Measurements from ENCODE around the gene SCN5A.

SCN5A gene

DNA sequence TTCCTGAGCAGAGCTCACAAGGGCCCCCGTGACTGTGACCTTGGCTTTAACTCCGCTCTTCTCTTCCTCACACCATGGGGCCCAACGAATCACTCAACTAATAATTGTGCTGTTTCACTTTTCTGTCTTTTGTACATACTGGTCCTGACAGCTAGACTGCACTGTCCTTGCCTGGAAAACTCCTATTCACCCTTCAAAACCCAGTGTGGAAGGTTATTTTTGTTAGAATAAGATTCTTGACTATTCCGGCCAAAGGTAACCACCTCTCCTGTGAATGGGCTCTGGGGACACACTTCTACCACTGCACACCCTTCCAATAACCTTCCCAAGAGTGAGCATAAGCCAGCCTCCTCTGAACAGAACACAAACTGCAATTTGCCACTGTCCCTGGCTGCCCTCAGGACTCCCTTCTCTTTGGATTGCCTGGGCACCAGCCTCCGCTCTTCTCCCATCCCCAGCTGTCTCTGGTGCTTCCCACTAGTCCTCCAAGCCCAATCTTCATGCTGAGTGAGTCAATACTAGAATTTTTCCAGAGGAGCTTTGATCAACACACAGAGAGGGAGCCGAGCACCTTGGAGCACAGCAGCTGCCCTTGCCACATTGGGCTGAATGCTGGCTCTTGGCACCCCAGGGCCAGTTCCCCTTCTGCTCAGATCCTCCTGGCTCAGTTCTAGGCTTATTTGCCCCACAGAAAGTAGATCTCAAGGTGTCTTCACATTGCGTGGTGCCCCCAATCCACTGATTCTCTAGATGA, 2.1 kb downstream of the SCN5A start:
- no peak for DNase-seq (ENCODE audit: low read depth)

DNA sequence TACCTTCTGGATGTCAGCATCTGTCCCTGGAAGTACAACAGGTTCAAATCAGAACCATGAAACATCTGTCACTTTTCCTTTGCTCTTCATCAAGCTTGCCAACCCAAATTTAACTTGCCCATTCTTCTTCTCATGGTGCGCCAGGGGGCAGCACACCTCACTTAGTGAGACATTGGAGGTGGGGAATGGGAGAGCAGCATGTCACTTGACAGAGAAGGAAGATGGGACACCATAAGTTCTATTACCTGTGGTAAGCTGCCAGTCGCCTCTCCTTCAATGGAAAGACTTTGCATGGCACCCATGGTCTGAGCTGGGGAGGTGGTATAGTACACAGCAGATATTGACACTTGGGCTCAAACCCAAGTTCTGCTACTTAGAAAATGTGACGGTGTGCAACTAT, 2.9 kb downstream of the SCN5A start:
- DNase-seq (ENCODE audit: low read depth), result no peak

DNA sequence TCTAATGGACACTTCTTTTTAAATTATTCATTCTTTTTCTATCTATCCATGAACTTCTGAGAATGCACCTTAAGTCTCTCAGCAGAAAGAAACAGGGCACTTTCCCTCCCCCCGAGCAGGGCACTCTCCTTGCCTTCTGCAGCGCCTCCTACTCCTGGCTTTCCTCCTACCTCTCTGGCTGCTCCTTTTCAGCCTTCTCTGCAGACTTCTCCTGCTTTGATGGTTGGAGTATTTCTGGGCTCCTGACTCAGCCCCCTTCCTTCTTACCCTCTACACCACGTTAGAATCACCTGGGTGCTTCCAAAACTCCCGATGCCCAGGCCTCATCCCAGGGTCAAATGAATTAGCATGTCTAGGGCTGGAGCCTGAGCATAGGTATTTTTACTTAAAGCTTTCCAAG, 3.4 kb downstream of the SCN5A start:
- no peak for DNase-seq (ENCODE audit: low read depth)

- no peak for DNase-seq (ENCODE audit: low read depth)
Observed at GRCh38 chr3:38645601-38646000, 3.9 kb downstream of the SCN5A start.

GRCh38 chr3:38645076-38645475, 4.4 kb downstream of the SCN5A start:
- DNase-seq (ENCODE audit: low read depth), result no peak

GRCh38 chr3:38644662-38645053, 4.8 kb downstream of the SCN5A start:
- no peak for DNase-seq (ENCODE audit: low read depth)

DNA sequence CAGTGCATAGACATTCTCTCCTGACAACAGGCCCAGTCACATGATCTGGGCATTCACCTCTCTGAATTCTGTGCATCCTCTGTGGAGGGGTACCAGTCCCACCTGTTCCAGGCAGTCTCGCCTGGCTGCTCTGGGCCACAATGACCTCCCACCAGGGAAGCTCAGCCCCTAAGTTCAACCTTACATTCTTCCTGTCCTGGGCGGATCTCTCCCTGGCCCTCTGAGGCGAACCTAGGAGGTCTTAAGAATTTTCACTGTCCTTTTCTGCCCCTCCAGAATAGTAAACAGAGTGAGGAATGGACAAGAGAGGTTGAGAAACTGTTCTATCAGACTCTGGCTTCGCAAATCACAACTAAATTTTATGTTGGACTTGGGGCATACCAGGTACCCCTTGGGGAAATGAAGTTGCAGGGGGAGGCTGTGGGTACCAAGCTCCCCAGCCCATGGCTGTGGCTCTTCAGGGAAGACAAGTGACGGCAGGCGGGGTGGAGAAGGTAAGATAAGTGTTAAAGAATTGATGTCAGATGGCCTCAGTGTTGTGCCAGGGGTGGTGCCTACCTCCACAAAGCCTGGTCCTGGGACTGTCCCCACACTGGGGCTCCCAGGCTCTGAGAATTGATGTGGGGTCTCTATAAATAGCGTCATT, 5.3 kb downstream of the SCN5A start:
- DNase-seq (ENCODE audit: low read depth), result no peak

- DNase-seq (ENCODE audit: low read depth), result no peak
Observed at GRCh38 chr3:38643592-38643991, 5.9 kb downstream of the SCN5A start.

GRCh38 chr3:38643090-38643489, 6.4 kb downstream of the SCN5A start:
- no peak for DNase-seq (ENCODE audit: low read depth)

DNA sequence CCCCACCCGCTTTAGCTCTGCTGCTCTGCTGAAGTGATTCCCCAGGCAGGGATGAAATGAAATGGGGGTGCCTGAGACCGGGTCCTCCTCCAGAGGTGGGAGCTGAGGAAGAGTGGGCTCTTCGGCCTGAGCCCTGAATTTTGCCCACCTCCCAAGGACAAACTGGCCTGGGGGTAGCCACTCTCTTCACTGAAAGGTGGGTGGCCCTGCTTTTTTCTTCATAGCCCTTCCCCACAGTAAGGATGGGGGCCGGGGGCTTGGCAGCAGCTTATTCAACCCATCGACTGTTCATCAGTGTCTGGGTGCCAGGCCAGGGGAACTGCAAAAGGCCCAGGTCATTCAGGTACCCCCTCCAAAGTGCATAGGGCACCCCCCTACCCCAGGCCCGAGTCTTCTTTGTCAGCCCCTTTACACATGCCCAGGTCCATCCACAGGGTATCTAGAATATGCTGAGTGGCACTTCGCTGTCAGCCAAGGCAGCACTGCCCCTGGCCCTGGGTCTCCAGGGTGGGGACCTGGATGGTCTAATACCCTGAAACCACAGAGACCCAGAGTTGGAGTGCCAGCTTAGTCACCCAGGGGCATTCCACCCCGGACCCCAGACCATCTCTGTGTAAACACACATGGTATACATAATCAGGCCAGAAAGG, 7.9 kb downstream of the SCN5A start:
- no peak for DNase-seq (ENCODE audit: low read depth)

- no peak for DNase-seq (ENCODE audit: low read depth)
Observed at GRCh38 chr3:38640661-38641452, 8.6 kb downstream of the SCN5A start.

DNA sequence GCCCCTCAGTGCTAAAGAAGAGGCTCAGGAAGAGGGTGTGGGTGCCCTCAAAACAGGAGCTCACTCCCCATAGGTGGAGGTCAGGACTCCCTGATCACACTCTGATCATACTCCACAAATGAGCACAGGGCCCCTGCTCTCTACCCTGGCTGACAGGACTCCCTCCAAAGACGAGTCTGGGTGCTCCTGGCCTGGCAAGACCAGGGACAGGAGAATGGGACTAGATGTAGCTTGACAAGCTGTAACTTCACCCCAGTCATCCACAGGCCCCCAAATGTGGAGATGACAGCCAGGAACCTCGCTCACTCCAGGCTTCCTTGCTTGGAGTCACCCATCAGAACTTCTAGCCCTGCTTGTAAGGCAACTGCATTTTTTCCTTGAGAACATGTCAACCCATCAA, 11.1 kb downstream of the SCN5A start:
- DNase-seq (ENCODE audit: low read depth), result no peak

- DNase-seq (ENCODE audit: low read depth), result no peak
Observed at GRCh38 chr3:38637906-38638305, 11.6 kb downstream of the SCN5A start.

- no peak for DNase-seq (ENCODE audit: low read depth)
Observed at GRCh38 chr3:38636881-38637280, 12.6 kb downstream of the SCN5A start.

GRCh38 chr3:38636464-38636863, 13.0 kb downstream of the SCN5A start:
- no peak for DNase-seq (ENCODE audit: low read depth)

GRCh38 chr3:38634111-38634510, 15.4 kb downstream of the SCN5A start:
- DNase-seq (ENCODE audit: low read depth), result no peak

DNA sequence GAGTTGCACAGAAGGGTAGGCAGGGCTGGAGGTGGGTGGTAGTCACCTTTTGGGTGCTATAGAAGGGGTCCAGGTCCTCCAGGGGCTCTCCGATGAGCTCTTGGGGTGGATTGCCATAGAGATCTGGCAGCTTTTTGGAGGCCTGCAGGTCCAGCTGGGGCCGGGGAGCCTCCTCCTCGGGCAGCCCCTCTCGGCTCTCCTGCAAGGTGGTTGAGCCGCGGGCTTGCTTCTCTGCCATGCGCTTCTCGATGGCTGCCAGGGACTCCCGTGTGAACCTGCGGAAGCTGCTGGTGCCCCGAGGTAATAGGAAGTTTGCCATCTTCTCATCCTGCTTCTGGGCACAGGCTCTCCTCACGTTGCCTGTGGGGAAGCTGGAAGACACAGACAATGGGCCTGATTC, 16.5 kb downstream of the SCN5A start:
- no peak for DNase-seq (ENCODE audit: low read depth)

DNA sequence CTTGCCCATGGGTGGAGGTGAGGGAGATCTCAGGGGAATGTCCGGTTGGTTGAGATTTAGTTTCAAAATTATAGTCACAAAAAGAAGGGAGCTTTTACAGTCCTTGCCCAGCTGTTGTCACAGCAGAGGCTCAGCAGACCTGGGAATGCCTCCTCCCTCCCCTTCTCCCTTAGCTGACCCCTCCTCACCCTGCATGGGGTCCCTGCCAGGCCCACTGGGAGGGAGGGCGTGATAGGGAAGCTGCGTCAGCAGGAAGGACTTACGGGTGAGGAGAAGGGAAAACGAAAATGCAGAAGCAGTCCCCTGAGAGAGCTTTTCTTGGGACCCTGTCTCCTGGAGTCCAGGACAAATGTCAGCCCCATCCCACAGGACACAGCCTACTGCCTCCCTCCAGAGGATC, 18.9 kb downstream of the SCN5A start:
- DNase-seq (ENCODE audit: low read depth), result no peak

GRCh38 chr3:38630070-38630469, 19.4 kb downstream of the SCN5A start:
- no peak for DNase-seq (ENCODE audit: low read depth)

DNA sequence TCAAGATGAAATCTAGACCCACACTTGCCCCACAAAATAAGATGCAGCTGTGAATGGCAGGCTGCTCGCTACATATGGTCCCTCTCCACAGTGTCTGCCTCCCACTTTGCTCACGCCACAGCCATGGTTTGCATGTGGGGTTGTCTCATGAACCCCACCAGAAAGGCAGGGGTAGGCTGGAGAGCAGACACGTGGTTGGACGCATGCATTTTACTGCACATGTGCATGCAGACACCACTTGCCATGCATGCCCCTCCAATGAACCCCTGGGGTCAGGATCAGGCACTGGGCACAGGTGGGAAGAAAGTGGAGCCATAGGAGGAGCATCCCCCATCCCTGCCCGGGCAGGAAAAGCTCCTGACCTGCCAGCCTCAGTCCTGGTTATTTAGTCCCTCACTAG, 20.7 kb downstream of the SCN5A start:
- no peak for DNase-seq (ENCODE audit: low read depth)

GRCh38 chr3:38627956-38628355, 21.5 kb downstream of the SCN5A start:
- DNase-seq (ENCODE audit: low read depth), result no peak

- no peak for DNase-seq (ENCODE audit: low read depth)
Observed at GRCh38 chr3:38626171-38626570, 23.3 kb downstream of the SCN5A start.

DNA sequence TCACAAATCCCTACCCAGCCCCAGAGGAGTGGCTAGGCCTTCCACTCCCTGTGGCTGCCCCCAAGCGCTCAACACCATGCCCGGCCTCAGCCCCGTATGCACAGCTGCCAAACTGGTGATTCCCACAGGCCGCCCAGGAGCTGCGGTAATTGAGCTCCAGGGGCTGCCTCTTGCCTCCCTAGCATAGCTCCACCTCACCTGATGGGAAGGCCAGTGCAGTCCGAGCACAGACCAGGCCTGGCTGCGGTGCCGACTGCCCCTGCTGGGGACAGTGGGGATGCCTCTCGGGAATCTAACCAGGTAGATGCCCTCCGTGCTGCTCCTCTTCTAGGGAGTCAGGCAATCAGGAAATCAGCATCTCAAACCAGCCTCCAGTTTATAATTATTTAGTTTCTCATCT, 25.9 kb downstream of the SCN5A start:
- no peak for DNase-seq (ENCODE audit: low read depth)
